Epithelial cell of proximal tubule (primary cell): ENCODE data around the gene AATK. TPM values are rescaled to one million over a fixed set of nuclear protein-coding genes. Genes with fewer than 3 reads are reported as not detected.

Experiments
- DNase-seq: peaks from one replicate; pipeline ENCODE4 v3.0.0-alpha.2; 2011; ENCODE audit warnings: low read depth
- H3K4me3 ChIP-seq: 2 replicates; pipeline ENCODE4 v1.5.1; 2011; ENCODE audit warnings: low read depth, mild to moderate bottlenecking, low read length
- total RNA-seq: library from RNA; depleted of rRNA; stranded (reverse); fragments of >200 nt; gene quantifications from 2 replicates; pipeline ENCODE4 v1.2.3, GENCODE V29; 2015
- TF ChIP-seq, protein P1 (sequence below): conservative IDR thresholded peaks from 2 replicates; pipeline ENCODE4 v1.5.1; 2012; ENCODE audit warnings: low read depth, mild to moderate bottlenecking, low read length

The AATK gene
- total RNA-seq, 1 donor from 2014 or later: 0.52 TPM

DNA sequence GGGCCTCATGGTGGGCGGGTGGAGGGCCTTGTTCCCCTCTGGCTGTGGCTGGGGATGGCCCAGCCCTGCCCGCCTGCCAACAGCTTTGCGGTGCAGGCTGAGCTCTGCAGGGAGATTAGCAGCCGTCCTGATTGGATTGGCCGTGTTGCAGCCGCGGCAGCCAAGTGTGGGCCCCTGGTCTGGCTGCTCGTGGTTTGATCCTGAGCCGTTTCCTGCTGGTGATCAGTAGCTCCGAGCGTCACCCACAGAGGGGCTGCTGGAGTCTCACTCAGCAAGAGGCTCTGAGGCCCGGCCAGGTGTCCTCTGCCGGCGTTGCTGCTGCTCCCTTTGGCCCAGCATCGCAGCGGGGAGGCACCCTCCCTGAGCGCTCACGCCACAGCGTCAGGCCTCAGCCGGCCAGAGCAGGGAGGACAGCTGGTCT, 98.6 kb downstream of the AATK start:
- DNase-seq: no peak
- no peak overlapping the region for H3K4me3 ChIP-seq
- TF ChIP-seq, protein P1, sequence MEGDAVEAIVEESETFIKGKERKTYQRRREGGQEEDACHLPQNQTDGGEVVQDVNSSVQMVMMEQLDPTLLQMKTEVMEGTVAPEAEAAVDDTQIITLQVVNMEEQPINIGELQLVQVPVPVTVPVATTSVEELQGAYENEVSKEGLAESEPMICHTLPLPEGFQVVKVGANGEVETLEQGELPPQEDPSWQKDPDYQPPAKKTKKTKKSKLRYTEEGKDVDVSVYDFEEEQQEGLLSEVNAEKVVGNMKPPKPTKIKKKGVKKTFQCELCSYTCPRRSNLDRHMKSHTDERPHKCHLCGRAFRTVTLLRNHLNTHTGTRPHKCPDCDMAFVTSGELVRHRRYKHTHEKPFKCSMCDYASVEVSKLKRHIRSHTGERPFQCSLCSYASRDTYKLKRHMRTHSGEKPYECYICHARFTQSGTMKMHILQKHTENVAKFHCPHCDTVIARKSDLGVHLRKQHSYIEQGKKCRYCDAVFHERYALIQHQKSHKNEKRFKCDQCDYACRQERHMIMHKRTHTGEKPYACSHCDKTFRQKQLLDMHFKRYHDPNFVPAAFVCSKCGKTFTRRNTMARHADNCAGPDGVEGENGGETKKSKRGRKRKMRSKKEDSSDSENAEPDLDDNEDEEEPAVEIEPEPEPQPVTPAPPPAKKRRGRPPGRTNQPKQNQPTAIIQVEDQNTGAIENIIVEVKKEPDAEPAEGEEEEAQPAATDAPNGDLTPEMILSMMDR: no peak

Other genes starting within 250 kb of the AATK start
- 32.6 and 35.7 TPM in 2 replicates for gene CHMP6, start 174.4 kb downstream of the AATK start, total RNA-seq
- 44.0 and 77.3 TPM in 2 replicates for gene BAIAP2, start 131.1 kb downstream of the AATK start, total RNA-seq
- not detected in 2 replicates for gene PVALEF, start 714 bp downstream of the AATK start, total RNA-seq
- gene CEP131, start 56.7 kb upstream of the AATK start, total RNA-seq: 22.0 and 28.7 TPM in 2 replicates
- 24.2 and 37.3 TPM in 2 replicates for gene TEPSIN, start 72.8 kb upstream of the AATK start, total RNA-seq
- 51.9 and 72.3 TPM in 2 replicates for gene NDUFAF8, start 73.1 kb upstream of the AATK start, total RNA-seq
- 67.1 and 71.6 TPM in 2 replicates for gene SLC38A10, start 129.1 kb upstream of the AATK start, total RNA-seq
- 4.8 and 6.2 TPM in 2 replicates for gene BAHCC1, start 229.2 kb upstream of the AATK start, total RNA-seq